GM12874 (cell line): ENCODE measurements around the gene GPR18.

Experiments used
- CTCF ChIP-seq: IDR thresholded peaks from 2 replicates; pipeline ENCODE4 v1.5.1; 2011; ENCODE audit warnings: low read depth, mild to moderate bottlenecking, control low read depth, low read length, moderate library complexity; ENCODE audit not compliant: insufficient read depth

GPR18 gene

GRCh38 chr13:99272481-99272880 is 14.3 kb upstream of the GPR18 start:
- TF ChIP-seq CTCF = no peak

- no peak for TF ChIP-seq CTCF
Observed at GRCh38 chr13:99271249-99271648, 13.1 kb upstream of the GPR18 start.

GRCh38 chr13:99270518-99270917 is 12.3 kb upstream of the GPR18 start:
- TF ChIP-seq CTCF = no peak

- TF ChIP-seq CTCF = peak; percentile 55; the same call in 1 of the 2 replicates
Observed at GRCh38 chr13:99269627-99270241, 11.6 kb upstream of the GPR18 start.

GRCh38 chr13:99268822-99269221 is 10.6 kb upstream of the GPR18 start:
- TF ChIP-seq CTCF = no peak

GRCh38 chr13:99267927-99268326 is 9.7 kb upstream of the GPR18 start:
- no peak for TF ChIP-seq CTCF

- TF ChIP-seq CTCF = no peak
Observed at GRCh38 chr13:99266827-99267226, 8.6 kb upstream of the GPR18 start.
